Measurements from ENCODE around the gene EMD. TPM values are rescaled to one million over a fixed set of nuclear protein-coding genes. Genes with fewer than 3 reads are reported as not detected.
A peak's percentile ranks its signal among the peaks of the same experiment; 100 is the strongest.
"Not testable (repeated sequence)": the region's sequence is repeated elsewhere in the genome, so short reads cannot be mapped to it uniquely, and the experiment has no call there.

The EMD gene
- total RNA-seq, 4 donors from 2014 or later = 36.5 to 71.6 (median 57.2) TPM

GRCh38 chrX:154396363-154396762 lies 17.3 kb downstream of the EMD start:
- H3K4me3 ChIP-seq (replicated peaks in 1 of 3); intact Hi-C loops (cut with DNase I); H3K4me1 ChIP-seq; H3K27me3 ChIP-seq; H3K9me3 ChIP-seq: not testable (repeated sequence)
- H3K36me3 ChIP-seq = peaks cover 19 to 24% of the 10 kb centered on the region in 2 donors
- H3K27ac ChIP-seq = peak overlapping the region in 2 of 3 donors; percentile 94 to 97
- 70 to 84% methylated on average over 14 to 15 of the region's 17 CpGs for WGBS, 2 donors
- DNase-seq = peak; percentile 27 to 36

GRCh38 chrX:154396973-154397887 lies 18.1 kb downstream of the EMD start:
- Histone ChIP-seq H3K9me3 (no peaks in the 10 kb centered on the region), H3K4me3 (replicated peaks in 1 of 3) (peak overlapping the region in 2 of 3 donors; percentile 39 to 42), H3K27me3 (no peaks in the 10 kb centered on the region), H3K36me3 (peaks cover 19 to 25% of the 10 kb centered on the region in 2 donors), H3K27ac (peak overlapping the region; percentile 94 to 100 (median 97)), H3K4me1 (peaks cover 9% of the 10 kb centered on the region in 2 donors)
- DNase-seq = peak; percentile 78
- intact Hi-C loops (cut with DNase I) = no loop called here
- WGBS, 2 donors = 3 to 6% methylated on average over 12 to 13 of the region's 53 CpGs
- TF ChIP-seq CTCF (IDR thresholded peaks at IDR 0.05) = no peak
- TF ChIP-seq POLR2A (IDR thresholded peaks at IDR 0.05) = peak; percentile 3 to 52

- no peaks in the 10 kb centered on the region for H3K27me3 ChIP-seq
- peaks cover 9% of the 10 kb centered on the region in 2 donors for H3K4me1 ChIP-seq
- intact Hi-C loops (cut with DNase I) = no loop called here
- DNase-seq = peak; percentile 93
- H3K36me3 ChIP-seq = peaks cover 19 to 25% of the 10 kb centered on the region in 2 donors
- peak within 1 kb of the TSS; percentile 47 to 58 (median 51) for H3K4me3 ChIP-seq (replicated peaks in 1 of 3)
- peak; percentile 64 to 93 for TF ChIP-seq POLR2A (IDR thresholded peaks at IDR 0.05)
- TF ChIP-seq CTCF (IDR thresholded peaks at IDR 0.05) = no peak
- peak within 1 kb of the TSS; percentile 94 to 100 (median 97) for H3K27ac ChIP-seq
- 0 to 2% methylated on average over 7 to 26 of the region's 69 CpGs for WGBS, 2 donors
- H3K9me3 ChIP-seq = no peaks in the 10 kb centered on the region
These were observed 19.0 kb downstream of the EMD start, which contains the start of gene RPL10 for GRCh38 chrX:154397888-154398667. TSS of gene RPL10 (plus strand) at chrX:154398377. CDS start at chrX:154398520, 143 bp downstream.

GRCh38 chrX:154398668-154399526 lies 19.8 kb downstream of the EMD start:
- peak; percentile 86 to 91 for DNase-seq
- intact Hi-C loops (cut with DNase I) = no loop called here
- peaks cover 9% of the 10 kb centered on the region in 2 donors for H3K4me1 ChIP-seq
- no peaks in the 10 kb centered on the region for H3K9me3 ChIP-seq
- peaks cover 19 to 25% of the 10 kb centered on the region in 2 donors for H3K36me3 ChIP-seq
- 2 to 3% methylated on average over 17 to 41 of the region's 49 CpGs for WGBS, 2 donors
- H3K27me3 ChIP-seq = no peaks in the 10 kb centered on the region
- peak overlapping the region; percentile 94 to 100 (median 97) for H3K27ac ChIP-seq
- peak overlapping the region; percentile 47 to 58 (median 51) for H3K4me3 ChIP-seq (replicated peaks in 1 of 3)
- TF ChIP-seq CTCF (IDR thresholded peaks at IDR 0.05) (peak; percentile 65 to 82 (median 70)), POLR2A (IDR thresholded peaks at IDR 0.05) (no peak)

Measured in thyroid gland (tissue), 4 donors.